Fibroblast of lung (primary cell): ENCODE data around the gene SUN3.

Source experiments
- EZH2 ChIP-seq: IDR thresholded peaks from 2 replicates; pipeline ENCODE4 v1.5.1; 2012; ENCODE audit warnings: low read length, control low read depth, mild to moderate bottlenecking; ENCODE audit errors: missing control alignments
- TF ChIP-seq, protein P1 (sequence below), 2 donors: IDR thresholded peaks in 1 of 2; conservative IDR thresholded peaks in 1 of 2; 1 replicate in 1 of 2; 2 replicates in 1 of 2; pipeline ENCODE4 v1.5.1; 2011 to 2012; ENCODE audit warnings: low read length in 2 of 2, control low read depth in 1 of 2, inconsistent platforms in 1 of 2, low read depth in 1 of 2, mild to moderate bottlenecking in 1 of 2

GRCh38 chr7:48035301-48035966 is 6.5 kb upstream of the SUN3 start, which contains the start of gene C7orf57:
- TF ChIP-seq, protein P1, sequence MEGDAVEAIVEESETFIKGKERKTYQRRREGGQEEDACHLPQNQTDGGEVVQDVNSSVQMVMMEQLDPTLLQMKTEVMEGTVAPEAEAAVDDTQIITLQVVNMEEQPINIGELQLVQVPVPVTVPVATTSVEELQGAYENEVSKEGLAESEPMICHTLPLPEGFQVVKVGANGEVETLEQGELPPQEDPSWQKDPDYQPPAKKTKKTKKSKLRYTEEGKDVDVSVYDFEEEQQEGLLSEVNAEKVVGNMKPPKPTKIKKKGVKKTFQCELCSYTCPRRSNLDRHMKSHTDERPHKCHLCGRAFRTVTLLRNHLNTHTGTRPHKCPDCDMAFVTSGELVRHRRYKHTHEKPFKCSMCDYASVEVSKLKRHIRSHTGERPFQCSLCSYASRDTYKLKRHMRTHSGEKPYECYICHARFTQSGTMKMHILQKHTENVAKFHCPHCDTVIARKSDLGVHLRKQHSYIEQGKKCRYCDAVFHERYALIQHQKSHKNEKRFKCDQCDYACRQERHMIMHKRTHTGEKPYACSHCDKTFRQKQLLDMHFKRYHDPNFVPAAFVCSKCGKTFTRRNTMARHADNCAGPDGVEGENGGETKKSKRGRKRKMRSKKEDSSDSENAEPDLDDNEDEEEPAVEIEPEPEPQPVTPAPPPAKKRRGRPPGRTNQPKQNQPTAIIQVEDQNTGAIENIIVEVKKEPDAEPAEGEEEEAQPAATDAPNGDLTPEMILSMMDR (conservative IDR thresholded peaks at IDR 0.05 in 1 of 2, IDR thresholded peaks at IDR 0.05 in 1 of 2; ENCODE audit: low read depth in 1 of 2, low read length in 2 of 2), result no peak
- TF ChIP-seq EZH2, result peak; percentile 78
